H9 (cell line): ENCODE results near the gene CNN3. TPM values are rescaled to one million over a fixed set of nuclear protein-coding genes. Genes with fewer than 3 reads are reported as not detected.
A peak's percentile ranks its signal among the peaks of the same experiment; 100 is the strongest.

Source experiments
- DNase-seq: peaks from one replicate; pipeline ENCODE4 v3.0.0-alpha.2; 2017
- H2AFZ ChIP-seq: one replicate; pipeline ENCODE4 v1.6.1; 2013; ENCODE audit warnings: mild to moderate bottlenecking, low read length, control low read depth, moderate library complexity
- H2AK5ac ChIP-seq: 2 replicates; pipeline ENCODE4 v1.6.1; 2013; ENCODE audit warnings: low read length, control low read depth, mixed read lengths; ENCODE audit not compliant: insufficient read length
- H2BK120ac ChIP-seq: one replicate; pipeline ENCODE4 v1.6.1; 2013; ENCODE audit warnings: low read depth, mild to moderate bottlenecking, low read length, control low read depth, inconsistent platforms; ENCODE audit not compliant: poor library complexity, severe bottlenecking
- H2BK12ac ChIP-seq: 2 replicates; pipeline ENCODE4 v1.6.1; 2013; ENCODE audit warnings: low read length, control low read depth, mixed read lengths, low read depth; ENCODE audit not compliant: insufficient read length
- H2BK15ac ChIP-seq: 2 replicates; pipeline ENCODE4 v1.6.1; 2013; ENCODE audit warnings: low read depth, low read length, control low read depth
- H2BK20ac ChIP-seq: one replicate; pipeline ENCODE4 v1.6.1; 2013; ENCODE audit warnings: low read depth, mild to moderate bottlenecking, low read length, control low read depth, inconsistent platforms; ENCODE audit not compliant: poor library complexity, severe bottlenecking
- H2BK5ac ChIP-seq: 2 replicates; pipeline ENCODE4 v1.6.1; 2013; ENCODE audit warnings: low read length, control low read depth, mixed read lengths; ENCODE audit not compliant: insufficient read length
- H3K14ac ChIP-seq: 2 replicates; pipeline ENCODE4 v1.6.1; 2013; ENCODE audit warnings: low read length, control low read depth; ENCODE audit not compliant: insufficient read depth
- H3K18ac ChIP-seq: 2 replicates; pipeline ENCODE4 v1.6.1; 2013; ENCODE audit warnings: low read depth, mild to moderate bottlenecking, mixed read lengths, low read length, control low read depth; ENCODE audit not compliant: insufficient read length
- H3K23ac ChIP-seq: 2 replicates; pipeline ENCODE4 v1.6.1; 2013; ENCODE audit warnings: low read length, control low read depth, mixed read lengths, low read depth; ENCODE audit not compliant: insufficient read length
- H3K23me2 ChIP-seq: 2 replicates; pipeline ENCODE4 v1.6.1; 2013; ENCODE audit warnings: low read depth, mild to moderate bottlenecking, mixed read lengths, low read length, control low read depth; ENCODE audit not compliant: insufficient read length, poor library complexity, severe bottlenecking
- H3K27ac ChIP-seq: 2 replicates; pipeline ENCODE4 v1.5.1; 2013; ENCODE audit warnings: low read length, control low read depth, mixed read lengths, low read depth; ENCODE audit not compliant: insufficient read length
- H3K27me3 ChIP-seq: 2 replicates; pipeline ENCODE4 v1.6.1; 2013; ENCODE audit warnings: low read length, control low read depth, inconsistent platforms; ENCODE audit not compliant: insufficient read depth
- H3K4ac ChIP-seq: 2 replicates; pipeline ENCODE4 v1.6.1; 2013; ENCODE audit warnings: low read depth, mild to moderate bottlenecking, control low read depth, inconsistent platforms, low read length, moderate library complexity
- H3K4me1 ChIP-seq: 2 replicates; pipeline ENCODE4 v1.6.1; 2013; ENCODE audit warnings: low read length, control low read depth, inconsistent platforms; ENCODE audit not compliant: insufficient read depth
- H3K4me2 ChIP-seq: 2 replicates; pipeline ENCODE4 v1.6.1; 2013; ENCODE audit warnings: low read length, control low read depth, mixed read lengths; ENCODE audit not compliant: insufficient read length, insufficient read depth
- H3K56ac ChIP-seq: 2 replicates; pipeline ENCODE4 v1.6.1; 2013; ENCODE audit warnings: low read depth, mild to moderate bottlenecking, mixed read lengths, low read length, control low read depth; ENCODE audit not compliant: insufficient read length
- H3K79me1 ChIP-seq: 2 replicates; pipeline ENCODE4 v1.6.1; 2013; ENCODE audit warnings: low read depth, mild to moderate bottlenecking, moderate library complexity, low read length, control low read depth, inconsistent platforms; ENCODE audit not compliant: insufficient read depth, poor library complexity, severe bottlenecking
- H3K79me2 ChIP-seq: 2 replicates; pipeline ENCODE4 v1.6.1; 2013; ENCODE audit warnings: low read length, control low read depth, inconsistent platforms; ENCODE audit not compliant: insufficient read depth
- H3K9ac ChIP-seq: 2 replicates; pipeline ENCODE4 v1.6.1; 2013; ENCODE audit warnings: low read length, control low read depth, mixed read lengths; ENCODE audit not compliant: insufficient read length; ENCODE audit errors: extremely low read depth
- H3K9me3 ChIP-seq: one replicate; pipeline ENCODE4 v1.6.1; 2013; ENCODE audit warnings: low read depth, low read length, inconsistent platforms; ENCODE audit not compliant: control insufficient read depth
- H3T11ph ChIP-seq: one replicate; pipeline ENCODE4 v1.6.1; 2013; ENCODE audit warnings: mild to moderate bottlenecking, low read length, control low read depth, inconsistent platforms
- H4K20me1 ChIP-seq: one replicate; pipeline ENCODE4 v1.6.1; 2013; ENCODE audit not compliant: control insufficient read depth, insufficient read length, insufficient read depth
- H4K5ac ChIP-seq: 2 replicates; pipeline ENCODE4 v1.6.1; 2013; ENCODE audit warnings: low read depth, mild to moderate bottlenecking, mixed read lengths, low read length, control low read depth; ENCODE audit not compliant: insufficient read length
- H4K8ac ChIP-seq: replicated peaks from 2 replicates; pipeline ENCODE4 v1.6.1; 2013; ENCODE audit warnings: low read length, control low read depth, mixed read lengths, low read depth; ENCODE audit not compliant: insufficient read length
- H4K91ac ChIP-seq: 2 replicates; pipeline ENCODE4 v1.6.1; 2013; ENCODE audit warnings: low read depth, mild to moderate bottlenecking, moderate library complexity, mixed read lengths, low read length, control low read depth; ENCODE audit not compliant: insufficient read length
- H3K27ac Mint-ChIP-seq, 3 experiments: 2 replicates in 2 of 3; 3 replicates in 1 of 3; pipeline ENCODE4 v1.8.0; 2020 to 2021; ENCODE audit warnings: mixed read lengths in 3 of 3, mild to moderate bottlenecking in 1 of 3, moderate library complexity in 1 of 3
- H3K27me3 Mint-ChIP-seq: 2 replicates; pipeline ENCODE4 v1.8.0; 2021; ENCODE audit warnings: low read depth, mild to moderate bottlenecking, moderate library complexity, mixed read lengths
- H3K36me3 Mint-ChIP-seq, 3 experiments: 2 replicates in 2 of 3; 3 replicates in 1 of 3; pipeline ENCODE4 v1.8.0; 2020 to 2021; ENCODE audit warnings: low read depth in 3 of 3, mixed read lengths in 3 of 3; ENCODE audit not compliant: insufficient read depth in 1 of 3
- H3K4me1 Mint-ChIP-seq, 2 experiments: 2 replicates each; pipeline ENCODE4 v1.8.0; 2020; ENCODE audit warnings: mixed read lengths in 2 of 2
- H3K4me3 Mint-ChIP-seq, 2 experiments: 2 replicates in 1 of 2; 3 replicates in 1 of 2; pipeline ENCODE4 v1.8.0; 2020 to 2021; ENCODE audit warnings: mild to moderate bottlenecking in 2 of 2, mixed read lengths in 2 of 2, moderate library complexity in 1 of 2
- H3K9me3 Mint-ChIP-seq, 2 experiments: 2 replicates in 1 of 2; 3 replicates in 1 of 2; pipeline ENCODE4 v1.8.0; 2020; ENCODE audit warnings: mild to moderate bottlenecking in 2 of 2, mixed read lengths in 2 of 2, moderate library complexity in 1 of 2
- CTCF ChIP-seq: fragments of 200-600 bp; sonication (generic); conservative IDR thresholded peaks from 3 replicates; pipeline ENCODE4 v1.8.0; 2021; ENCODE audit warnings: antibody characterized with exemption, mild to moderate bottlenecking
- WGBS: extraction: QIAGEN DNeasy Blood & Tissue Kit; methylation state at CpG from one replicate; pipeline ENCODE4 v1.1.7; 2013; ENCODE audit warnings: missing lambda C conversion rate, low lambda C conversion rate, mixed read lengths; ENCODE audit not compliant: insufficient read length; ENCODE audit errors: extremely low coverage; 5-methylcytosine and 5-hydroxymethylcytosine counted together
- total RNA-seq: library from RNA; stranded (reverse); gene quantifications from 2 replicates; pipeline ENCODE4 v1.2.1, GENCODE V29; 2021

Gene CNN3
- total RNA-seq, 1 experiment from 2014 or later, result 279 TPM

- peaks cover 3% of the 10 kb centered on the region for H3K23me2 ChIP-seq
- no peak overlapping the region for H2BK20ac ChIP-seq
- H2BK12ac ChIP-seq, result no peak overlapping the region
- peak overlapping the region; percentile 46 for H3K9ac ChIP-seq
- no peak overlapping the region for H4K8ac ChIP-seq
- no peak overlapping the region for H4K5ac ChIP-seq
- Mint-ChIP-seq H3K27ac (no peak overlapping the region), H3K4me1 (peaks cover 0 to 3% of the 10 kb centered on the region in 2 experiments; a peak in 2 of 4 replicates), H3K36me3 (no peaks in the 10 kb centered on the region; a peak in 1 of 7 replicates), H3K4me3 (no peak overlapping the region), H3K9me3 (no peaks in the 10 kb centered on the region), H3K27me3 (no peaks in the 10 kb centered on the region)
- no peak overlapping the region for H2BK5ac ChIP-seq
- H4K20me1 ChIP-seq, result no peaks in the 10 kb centered on the region
- no peak overlapping the region for H2BK120ac ChIP-seq
- H3K56ac ChIP-seq, result no peak overlapping the region
- peak; percentile 93 for TF ChIP-seq CTCF
- H3K14ac ChIP-seq, result peak overlapping the region; percentile 92
- H3K4me2 ChIP-seq, result peak overlapping the region; percentile 48
- H3K18ac ChIP-seq, result peak overlapping the region; percentile 80
- H2AFZ ChIP-seq, result peak overlapping the region; percentile 66
- H2BK15ac ChIP-seq, result no peak overlapping the region
- peak; percentile 90 for DNase-seq
- H3K79me1 ChIP-seq, result no peaks in the 10 kb centered on the region
- no peaks in the 10 kb centered on the region for H3K27me3 ChIP-seq
- no peaks in the 10 kb centered on the region; the same call in 1 of the 2 replicates for H3K4me1 ChIP-seq
- H3K9me3 ChIP-seq, result no peaks in the 10 kb centered on the region
- no peak overlapping the region for H3K27ac ChIP-seq
- no peak overlapping the region for H2AK5ac ChIP-seq
- H3K23ac ChIP-seq, result no peak overlapping the region
- H3T11ph ChIP-seq, result no peak overlapping the region
- no peaks in the 10 kb centered on the region for H3K79me2 ChIP-seq
- H4K91ac ChIP-seq, result no peak overlapping the region
- no peak overlapping the region for H3K4ac ChIP-seq
- WGBS, result no CpG with 5 or more reads among the region's 21 CpGs
These were observed 72.2 kb downstream of the CNN3 start for GRCh38 chr1:94854458-94855306.
